ENCODE measurements around the gene RBMS3.
"Not testable (repeated sequence)": the region's sequence is repeated elsewhere in the genome, so short reads cannot be mapped to it uniquely, and the experiment has no call there.

The RBMS3 gene

GRCh38 chr3:29345516-29346300, 64.8 kb downstream of the RBMS3 start:
- no peak for DNase-seq

GRCh38 chr3:29346828-29347227, 66.0 kb downstream of the RBMS3 start:
- DNase-seq = no peak

GRCh38 chr3:29347412-29347811, 66.5 kb downstream of the RBMS3 start:
- no peak for DNase-seq

- DNase-seq = no peak
Observed at GRCh38 chr3:29348316-29348715, 67.4 kb downstream of the RBMS3 start.

- DNase-seq = no peak
Observed at GRCh38 chr3:29349049-29349448, 68.2 kb downstream of the RBMS3 start.

GRCh38 chr3:29353807-29354206, 72.9 kb downstream of the RBMS3 start:
- no peak for DNase-seq

GRCh38 chr3:29354894-29355293, 74.0 kb downstream of the RBMS3 start:
- no peak for DNase-seq

- DNase-seq = no peak
Observed at GRCh38 chr3:29356062-29356461, 75.2 kb downstream of the RBMS3 start.

- DNase-seq = not testable (repeated sequence)
Observed at GRCh38 chr3:29360289-29360688, 79.4 kb downstream of the RBMS3 start.

- DNase-seq = no peak
Observed at GRCh38 chr3:29363110-29363509, 82.2 kb downstream of the RBMS3 start.

GRCh38 chr3:29370021-29370420, 89.2 kb downstream of the RBMS3 start:
- no peak for DNase-seq

- DNase-seq = no peak
Observed at GRCh38 chr3:29370476-29371420, 89.9 kb downstream of the RBMS3 start.

GRCh38 chr3:29373131-29373680, 92.3 kb downstream of the RBMS3 start:
- no peak for DNase-seq

- DNase-seq = no peak
Observed at GRCh38 chr3:29374226-29374625, 93.4 kb downstream of the RBMS3 start.

- DNase-seq = no peak
Observed at GRCh38 chr3:29379097-29379496, 98.2 kb downstream of the RBMS3 start.

GRCh38 chr3:29381595-29381994, 100.7 kb downstream of the RBMS3 start:
- DNase-seq = no peak

GRCh38 chr3:29382409-29382808, 101.5 kb downstream of the RBMS3 start:
- DNase-seq = no peak

- DNase-seq = no peak
Observed at GRCh38 chr3:29382845-29383244, 102.0 kb downstream of the RBMS3 start.

GRCh38 chr3:29384640-29385039, 103.8 kb downstream of the RBMS3 start:
- no peak for DNase-seq

GRCh38 chr3:29385046-29385830, 104.4 kb downstream of the RBMS3 start:
- no peak for DNase-seq

- no peak for DNase-seq
Observed at GRCh38 chr3:29389362-29389761, 108.5 kb downstream of the RBMS3 start.

GRCh38 chr3:29392625-29393388, 111.9 kb downstream of the RBMS3 start:
- DNase-seq = no peak

Data from GOT3 (cell line).